Liver (tissue), 9 donors: ENCODE data around the gene P2RY6. TPM values are rescaled to one million over a fixed set of nuclear protein-coding genes. Genes with fewer than 3 reads are reported as not detected.
A peak's percentile ranks its signal among the peaks of the same experiment; 100 is the strongest.

Source experiments
- DNase-seq: peaks from one replicate; pipeline ENCODE4 v3.0.0-alpha.2; 2017; ENCODE audit warnings: low spot score
- H3K27ac ChIP-seq, 2 donors: one replicate each; pipeline ENCODE4 v1.7.0; 2013; ENCODE audit warnings: inconsistent platforms in 2 of 2, low read length in 2 of 2, control low read depth in 1 of 2, low read depth in 1 of 2, mild to moderate bottlenecking in 1 of 2
- H3K27me3 ChIP-seq, 4 donors: one replicate each; pipeline versions ENCODE4 v1.6.1 to v1.7.0; 2013; ENCODE audit warnings: low read length in 3 of 4, inconsistent platforms in 1 of 4, mild to moderate bottlenecking in 1 of 4, moderate library complexity in 1 of 4; ENCODE audit not compliant: control insufficient read depth in 4 of 4, insufficient read depth in 4 of 4
- H3K36me3 ChIP-seq, 4 donors: one replicate each; pipeline versions ENCODE4 v1.6.1 to v1.7.0; 2013; ENCODE audit warnings: low read length in 3 of 4, mild to moderate bottlenecking in 3 of 4, low read depth in 1 of 4, moderate library complexity in 1 of 4; ENCODE audit not compliant: control insufficient read depth in 4 of 4, insufficient read depth in 3 of 4
- H3K4me1 ChIP-seq, 4 donors: one replicate each; pipeline versions ENCODE4 v1.6.1 to v1.7.0; 2013; ENCODE audit warnings: low read length in 3 of 4, mild to moderate bottlenecking in 3 of 4, moderate library complexity in 1 of 4; ENCODE audit not compliant: control insufficient read depth in 4 of 4, insufficient read depth in 4 of 4
- H3K4me3 ChIP-seq, 3 donors: one replicate each; pipeline versions ENCODE4 v1.6.1 to v1.7.0; 2013; ENCODE audit warnings: low read length in 3 of 3, control low read depth in 1 of 3, low read depth in 1 of 3, mild to moderate bottlenecking in 1 of 3
- H3K9ac ChIP-seq, 2 donors: one replicate each; pipeline ENCODE4 v1.7.0; 2013; ENCODE audit warnings: low read length in 2 of 2, mild to moderate bottlenecking in 2 of 2, moderate library complexity in 2 of 2, control low read depth in 1 of 2, low read depth in 1 of 2
- H3K9me3 ChIP-seq, 4 donors: one replicate each; pipeline versions ENCODE4 v1.6.1 to v1.7.0; 2013; ENCODE audit warnings: low read length in 3 of 4; ENCODE audit not compliant: control insufficient read depth in 4 of 4
- ATF3 ChIP-seq: IDR thresholded peaks from 2 replicates; pipeline ENCODE4 v1.6.1; 2016; ENCODE audit warnings: antibody characterized with exemption
- EGR1 ChIP-seq, 2 donors: IDR thresholded peaks; 2 replicates each; pipeline ENCODE4 v1.6.1; 2016 to 2018; ENCODE audit warnings: antibody characterized with exemption in 2 of 2, low read depth in 2 of 2
- FOXA1 ChIP-seq: IDR thresholded peaks from 2 replicates; pipeline ENCODE4 v1.6.1; 2016; ENCODE audit warnings: antibody characterized with exemption
- FOXA2 ChIP-seq: IDR thresholded peaks from 2 replicates; pipeline ENCODE4 v1.6.1; 2016; ENCODE audit warnings: antibody characterized with exemption
- HNF4A ChIP-seq, 2 donors: conservative IDR thresholded peaks; 2 replicates each; pipeline ENCODE4 v1.6.1; 2016; ENCODE audit warnings: antibody characterized with exemption in 2 of 2, mild to moderate bottlenecking in 2 of 2
- JUND ChIP-seq, 2 donors: IDR thresholded peaks; 2 replicates each; pipeline ENCODE4 v1.6.1; 2016; ENCODE audit warnings: antibody characterized with exemption in 2 of 2
- NR2F2 ChIP-seq: IDR thresholded peaks from 2 replicates; pipeline ENCODE4 v1.6.1; 2016; ENCODE audit warnings: antibody characterized with exemption
- RXRA ChIP-seq, 2 donors: IDR thresholded peaks; 2 replicates each; pipeline ENCODE4 v1.6.1; 2017 to 2018; ENCODE audit warnings: antibody characterized with exemption in 2 of 2, mild to moderate bottlenecking in 1 of 2
- SP1 ChIP-seq: IDR thresholded peaks from 2 replicates; pipeline ENCODE4 v1.6.1; 2018; ENCODE audit warnings: antibody characterized with exemption, mild to moderate bottlenecking
- YY1 ChIP-seq: IDR thresholded peaks from 2 replicates; pipeline ENCODE4 v1.6.1; 2016; ENCODE audit warnings: antibody characterized with exemption, mild to moderate bottlenecking
- WGBS: extraction: QIAGEN DNeasy Blood & Tissue Kit; methylation state at CpG from one replicate; pipeline ENCODE4 v1.1.7; 2013; 5-methylcytosine and 5-hydroxymethylcytosine counted together
- polyA plus RNA-seq, 2 donors: library from polyadenylated mRNA; stranded (reverse) in 1 of 2; unstranded in 1 of 2; fragments of 200-250 nt in 1 of 2; fragments of >200 nt in 1 of 2; fragmentation: Nextera tagmentation in 1 of 2; extraction: Ambion mirVana in 1 of 2; gene quantifications; one replicate each; pipeline versions ENCODE4 v1.2.1 to v1.2.3, GENCODE V29; 2013 to 2015
- total RNA-seq, 2 donors: library from RNA; depleted of rRNA; stranded (reverse); fragments of >200 nt; gene quantifications; one replicate each; pipeline ENCODE4 v1.2.3, GENCODE V29; 2014
- TF ChIP-seq, protein P1 (sequence below): fragments of 150-350 bp; IDR thresholded peaks from 2 replicates; pipeline ENCODE4 v1.5.1; 2017; ENCODE audit warnings: improper control_type of control experiment, low read depth, low read length; ENCODE audit not compliant: missing input control
- donor health status: healthy.
- donor health status: healthy.
- donor health status: healthy.
- donor health status: healthy.
- donor health status: healthy.

P2RY6 gene
- total and polyA plus RNA-seq, 4 donors, result 0.21 to 1.3 (median 0.78) TPM

DNA sequence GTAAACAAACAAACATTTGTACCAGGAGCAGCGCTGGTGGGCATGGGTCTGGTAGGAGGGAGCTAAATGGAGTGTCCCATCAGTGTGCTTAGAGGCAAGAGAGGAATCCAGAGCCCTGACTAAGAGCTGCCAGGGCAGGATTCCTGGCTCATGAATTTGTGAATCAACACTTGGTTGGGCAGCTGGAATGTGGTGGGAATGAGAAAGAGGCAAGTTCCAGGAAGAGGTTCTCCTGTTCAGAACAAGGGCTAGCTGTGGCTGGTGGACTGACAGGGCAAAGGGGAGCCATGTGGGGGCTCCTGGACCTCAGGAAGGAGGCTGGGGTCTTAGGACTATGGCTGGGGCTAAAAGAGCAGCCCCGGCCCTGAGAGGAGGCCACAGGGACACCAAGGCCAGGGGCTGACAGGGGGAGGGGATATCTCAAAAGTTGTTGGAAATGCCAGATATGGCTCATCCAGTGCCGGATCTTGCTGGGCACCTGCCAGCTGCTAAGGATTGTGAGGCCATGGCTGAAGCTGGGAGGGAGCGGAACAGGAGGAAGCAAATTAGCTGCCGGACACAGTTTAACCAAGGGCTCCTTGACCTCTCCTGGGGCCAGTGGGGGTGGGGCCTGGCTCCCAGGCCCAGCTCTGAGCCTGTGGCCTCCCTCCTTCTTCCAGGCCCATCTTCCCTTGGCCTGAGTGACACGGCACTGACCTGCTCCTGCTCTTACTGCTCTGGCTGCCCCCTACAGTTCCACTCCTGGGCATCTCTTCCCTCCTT, 14.6 kb upstream of the P2RY6 start:
- no peak overlapping the region for H3K4me3 ChIP-seq
- H3K36me3 ChIP-seq, result no peaks in the 10 kb centered on the region
- WGBS, result 79% methylated on average over 6 of the region's 6 CpGs
- H3K4me1 ChIP-seq, result peaks cover 0 to 4% (median 0%) of the 10 kb centered on the region in 4 donors
- H3K27me3 ChIP-seq, result no peaks in the 10 kb centered on the region
- H3K9me3 ChIP-seq, result no peaks in the 10 kb centered on the region
- TF ChIP-seq ATF3, result no peak
- peak; percentile 67 for TF ChIP-seq NR2F2
- TF ChIP-seq HNF4A (conservative IDR thresholded peaks at IDR 0.05), result no peak
- TF ChIP-seq, protein P1, sequence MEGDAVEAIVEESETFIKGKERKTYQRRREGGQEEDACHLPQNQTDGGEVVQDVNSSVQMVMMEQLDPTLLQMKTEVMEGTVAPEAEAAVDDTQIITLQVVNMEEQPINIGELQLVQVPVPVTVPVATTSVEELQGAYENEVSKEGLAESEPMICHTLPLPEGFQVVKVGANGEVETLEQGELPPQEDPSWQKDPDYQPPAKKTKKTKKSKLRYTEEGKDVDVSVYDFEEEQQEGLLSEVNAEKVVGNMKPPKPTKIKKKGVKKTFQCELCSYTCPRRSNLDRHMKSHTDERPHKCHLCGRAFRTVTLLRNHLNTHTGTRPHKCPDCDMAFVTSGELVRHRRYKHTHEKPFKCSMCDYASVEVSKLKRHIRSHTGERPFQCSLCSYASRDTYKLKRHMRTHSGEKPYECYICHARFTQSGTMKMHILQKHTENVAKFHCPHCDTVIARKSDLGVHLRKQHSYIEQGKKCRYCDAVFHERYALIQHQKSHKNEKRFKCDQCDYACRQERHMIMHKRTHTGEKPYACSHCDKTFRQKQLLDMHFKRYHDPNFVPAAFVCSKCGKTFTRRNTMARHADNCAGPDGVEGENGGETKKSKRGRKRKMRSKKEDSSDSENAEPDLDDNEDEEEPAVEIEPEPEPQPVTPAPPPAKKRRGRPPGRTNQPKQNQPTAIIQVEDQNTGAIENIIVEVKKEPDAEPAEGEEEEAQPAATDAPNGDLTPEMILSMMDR, result no peak
- DNase-seq, result no peak
- no peak overlapping the region for H3K9ac ChIP-seq
- H3K27ac ChIP-seq, result peak overlapping the region; percentile 45 to 46

DNA sequence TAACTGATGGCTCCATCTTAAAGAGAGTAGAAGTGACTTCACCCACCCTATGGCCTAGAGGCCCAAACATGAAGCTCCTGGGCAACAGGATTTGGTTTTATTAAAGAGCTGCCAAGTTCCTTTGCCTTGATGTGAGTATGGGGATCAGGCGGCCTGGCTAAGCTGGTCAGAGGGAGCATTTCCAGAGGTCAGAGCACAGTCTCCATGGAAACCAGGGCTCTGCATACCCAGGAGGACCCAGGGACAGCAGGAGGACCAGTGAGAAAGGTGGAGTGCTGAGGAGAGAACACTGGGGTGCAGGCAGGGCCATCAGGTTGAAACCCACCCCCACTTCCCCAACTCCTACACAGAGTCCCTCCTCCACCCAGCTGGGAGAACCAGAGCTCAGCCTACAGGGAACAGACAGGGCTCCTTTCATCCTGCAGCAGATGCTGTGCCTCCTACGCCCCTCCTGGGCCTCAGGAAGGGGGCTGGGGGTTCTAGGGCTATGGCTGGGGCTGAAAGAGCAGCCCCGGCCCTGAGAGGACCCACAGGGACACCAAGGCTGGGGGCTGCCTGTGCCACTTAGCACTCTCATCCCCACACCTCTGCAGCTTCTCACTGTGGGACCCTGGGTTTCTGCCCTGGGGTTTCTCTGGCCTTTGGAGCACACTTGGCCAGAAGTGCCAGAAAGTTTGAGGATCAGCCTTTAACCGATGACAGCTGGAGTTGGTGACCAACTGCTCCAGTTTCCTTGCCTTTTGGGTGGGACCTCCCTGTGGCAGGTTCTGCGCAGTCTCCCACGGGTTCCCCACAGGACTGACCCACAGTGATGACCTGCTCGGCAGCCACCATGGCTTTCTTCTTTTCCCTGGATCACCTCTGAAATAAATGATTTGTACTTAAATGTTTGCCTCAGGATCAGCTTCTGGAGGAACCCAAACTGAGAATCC, 13.8 kb upstream of the P2RY6 start:
- WGBS, result 91% methylated on average over 7 of the region's 7 CpGs
- Histone ChIP-seq H3K9me3 (no peaks in the 10 kb centered on the region), H3K9ac (no peak overlapping the region), H3K36me3 (no peaks in the 10 kb centered on the region), H3K4me3 (no peak overlapping the region), H3K27ac (peak overlapping the region; percentile 45 to 46), H3K27me3 (peaks cover 0 to 4% (median under 1%) of the 10 kb centered on the region in 4 donors), H3K4me1 (peaks cover 0 to 4% (median 0%) of the 10 kb centered on the region in 4 donors)
- no peak for DNase-seq
- no peak for TF ChIP-seq ATF3
- TF ChIP-seq RXRA (IDR thresholded peaks at IDR 0.05), result no peak
- no peak for TF ChIP-seq FOXA1

GRCh38 chr11:73259406-73260126, 12.6 kb upstream of the P2RY6 start:
- Histone ChIP-seq H3K9ac (no peak overlapping the region), H3K9me3 (no peaks in the 10 kb centered on the region), H3K4me3 (no peak overlapping the region), H3K4me1 (peaks cover 0 to 7% (median 0%) of the 10 kb centered on the region in 4 donors), H3K27me3 (peaks cover 0 to 8% (median 6%) of the 10 kb centered on the region in 4 donors), H3K36me3 (no peaks in the 10 kb centered on the region), H3K27ac (no peak overlapping the region)
- 93% methylated on average over 3 of the region's 3 CpGs for WGBS
- TF ChIP-seq, protein P1, result no peak
- TF ChIP-seq FOXA1, result no peak
- TF ChIP-seq ATF3, result no peak
- TF ChIP-seq JUND (IDR thresholded peaks at IDR 0.05), result no peak
- TF ChIP-seq EGR1 (IDR thresholded peaks at IDR 0.05; ENCODE audit: low read depth in 2 of 2), result no peak
- no peak for TF ChIP-seq FOXA2
- no peak for TF ChIP-seq YY1
- TF ChIP-seq SP1, result no peak
- no peak for DNase-seq
